Midbrain (tissue), 1 donor: ENCODE measurements around the gene ZNF555.
"Not testable (repeated sequence)": the region's sequence is repeated elsewhere in the genome, so short reads cannot be mapped to it uniquely, and the experiment has no call there.

ENCODE experiments used
- DNase-seq: peaks from one replicate; lab custom pipeline; 2025; lab: John Stamatoyannopoulos, UW

ZNF555 gene

DNA sequence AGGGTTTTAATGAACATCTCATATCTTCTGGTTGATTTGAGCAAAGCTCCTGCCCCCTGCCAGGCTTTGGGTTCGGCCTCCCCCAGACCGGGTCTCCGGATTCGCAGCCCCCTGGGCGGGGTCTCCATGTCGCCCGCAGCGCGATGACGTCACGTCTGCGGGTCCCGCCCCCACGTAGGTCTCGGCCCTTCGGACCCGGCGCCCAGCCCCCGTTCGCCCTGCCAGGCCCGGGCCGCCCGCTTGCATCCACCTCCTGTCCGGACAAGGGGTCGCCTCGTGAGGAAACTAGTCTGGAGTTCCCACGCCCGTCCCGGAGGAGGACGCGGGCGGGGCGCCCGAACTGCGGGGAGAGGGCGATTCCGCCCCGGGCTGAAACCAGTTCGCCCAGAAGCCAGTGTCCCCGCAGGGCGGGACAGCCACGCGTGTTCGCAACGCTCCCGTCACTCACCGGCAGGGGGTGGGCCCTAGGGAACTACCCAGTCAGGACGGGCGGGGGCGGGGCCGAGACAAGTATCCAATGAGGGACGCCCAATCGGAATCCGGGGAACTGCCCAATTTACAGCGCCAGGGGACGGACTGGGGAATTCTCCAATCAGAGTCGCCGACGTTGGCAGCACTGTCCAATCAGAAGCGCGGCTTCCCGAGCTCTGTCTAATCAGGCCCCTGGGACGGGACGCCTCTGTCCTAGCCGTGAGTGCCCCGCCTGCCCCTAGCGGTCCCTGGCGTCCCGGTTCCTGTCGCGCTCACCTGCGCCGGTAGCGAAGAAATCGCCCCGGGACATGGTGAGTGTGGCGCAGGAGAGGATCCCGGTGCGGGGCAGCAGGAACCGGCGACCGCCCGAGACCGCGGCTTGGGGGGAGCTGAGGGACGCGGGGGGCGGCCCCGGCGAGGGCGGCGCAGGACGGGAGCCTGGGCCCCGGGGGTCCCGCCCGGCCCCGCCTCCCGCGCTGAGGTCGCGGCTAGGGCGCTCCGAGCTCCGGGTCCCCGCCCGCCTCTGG, at the start of gene ZNF555:
Gene ZNF555 (plus strand): TSS at position 682 of the 998 bp plus-strand sequence. CDS start 98 bp downstream, at position 780.
- peak; percentile 100 for DNase-seq

DNA sequence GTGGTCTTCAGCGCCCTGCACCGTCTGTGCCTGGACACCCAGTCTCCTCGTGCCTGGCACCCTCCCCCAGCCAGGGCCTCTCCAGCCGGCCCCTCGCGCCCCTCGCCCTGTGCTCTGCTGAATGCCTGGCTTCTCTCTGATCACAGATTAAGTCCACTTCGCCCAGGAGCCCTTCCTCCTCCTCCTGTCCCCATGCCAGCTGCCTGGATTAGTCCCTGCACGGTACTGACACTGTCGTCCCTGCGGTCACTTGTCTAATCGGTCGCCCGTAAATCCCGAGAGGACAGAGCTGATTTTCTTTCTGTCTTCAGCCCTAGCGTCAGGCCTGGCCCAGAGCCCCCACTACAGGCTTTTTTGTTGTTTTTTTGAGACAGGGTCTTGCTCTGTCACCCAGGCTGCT, 49.4 kb upstream of the ZNF555 start:
- DNase-seq: no peak

GRCh38 chr19:2792666-2793065, 48.6 kb upstream of the ZNF555 start:
- not testable (repeated sequence) for DNase-seq

DNA sequence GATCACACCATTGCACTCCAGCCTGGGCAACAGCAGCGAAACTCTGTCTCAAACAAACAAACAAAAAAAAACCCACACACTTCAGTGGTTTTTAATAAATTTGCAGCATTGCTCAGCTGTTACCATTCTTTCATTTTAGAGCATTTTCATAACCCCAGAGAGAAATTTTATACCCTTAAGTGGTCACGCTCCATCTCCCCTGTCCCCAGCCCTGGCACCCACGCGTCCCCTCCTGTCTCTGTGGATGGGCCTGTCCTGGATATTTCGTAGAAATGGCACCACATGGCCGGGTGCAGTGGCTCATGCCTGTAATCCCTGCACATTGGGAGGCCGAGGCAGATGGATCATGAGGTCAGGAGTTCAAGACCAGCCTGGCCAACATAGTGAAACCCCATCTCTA, 48.1 kb upstream of the ZNF555 start:
- no peak for DNase-seq

- DNase-seq: no peak
Measured at GRCh38 chr19:2793577-2793976, 47.7 kb upstream of the ZNF555 start.

- DNase-seq: no peak
Measured at GRCh38 chr19:2795827-2796658, 45.2 kb upstream of the ZNF555 start.

GRCh38 chr19:2796659-2797266, 44.5 kb upstream of the ZNF555 start:
- DNase-seq: no peak

GRCh38 chr19:2797280-2797679, 44.0 kb upstream of the ZNF555 start:
- no peak for DNase-seq

DNA sequence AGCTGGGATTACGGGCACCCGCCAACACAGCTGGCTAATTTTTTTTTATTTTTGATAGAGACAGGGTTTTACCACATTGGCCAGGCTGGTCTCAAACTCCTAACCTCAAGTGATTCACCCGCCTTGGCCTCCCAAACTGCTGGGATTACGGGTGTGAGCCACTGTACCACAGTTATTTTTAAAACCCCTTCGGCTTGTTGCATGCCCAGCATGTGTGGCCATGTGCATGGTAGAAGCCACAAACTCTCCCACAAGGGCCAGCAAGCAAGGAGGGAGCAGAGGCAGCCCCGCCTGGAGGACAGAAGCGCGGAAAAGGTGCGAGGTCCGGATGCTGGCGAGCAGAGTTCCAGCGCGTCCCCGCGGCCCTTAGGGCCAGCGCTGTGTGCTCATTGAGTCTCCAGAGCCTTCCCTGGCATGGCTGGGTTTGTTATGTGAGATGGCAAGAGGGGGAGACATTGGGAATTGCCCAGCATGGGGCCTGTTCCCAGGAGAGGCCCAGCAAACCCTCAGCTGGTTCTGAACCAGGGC, 43.1 kb upstream of the ZNF555 start:
- DNase-seq: no peak

- DNase-seq: no peak
Measured at GRCh38 chr19:2798733-2799132, 42.5 kb upstream of the ZNF555 start.

GRCh38 chr19:2799273-2800020, 41.8 kb upstream of the ZNF555 start:
- no peak for DNase-seq

DNA sequence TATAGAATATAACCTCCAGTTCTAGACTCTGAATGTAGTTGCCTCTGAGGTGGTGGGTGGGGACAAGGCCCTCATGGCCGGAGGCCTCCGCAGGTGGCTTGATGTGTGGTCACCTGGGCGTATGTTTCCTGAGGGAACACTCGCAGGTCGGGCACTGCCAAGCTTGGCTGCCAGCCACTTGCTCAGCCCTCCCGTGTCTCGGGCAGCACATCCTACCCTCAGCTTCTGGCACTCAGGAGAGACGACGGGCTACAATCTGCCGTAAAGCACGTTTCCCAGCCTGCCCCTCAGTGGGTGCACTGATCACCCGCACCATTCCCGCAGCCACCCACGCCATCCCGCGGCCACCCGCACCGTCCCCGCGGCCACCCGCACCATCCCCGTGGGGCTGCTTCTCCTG, 40.8 kb upstream of the ZNF555 start:
- DNase-seq: no peak

DNA sequence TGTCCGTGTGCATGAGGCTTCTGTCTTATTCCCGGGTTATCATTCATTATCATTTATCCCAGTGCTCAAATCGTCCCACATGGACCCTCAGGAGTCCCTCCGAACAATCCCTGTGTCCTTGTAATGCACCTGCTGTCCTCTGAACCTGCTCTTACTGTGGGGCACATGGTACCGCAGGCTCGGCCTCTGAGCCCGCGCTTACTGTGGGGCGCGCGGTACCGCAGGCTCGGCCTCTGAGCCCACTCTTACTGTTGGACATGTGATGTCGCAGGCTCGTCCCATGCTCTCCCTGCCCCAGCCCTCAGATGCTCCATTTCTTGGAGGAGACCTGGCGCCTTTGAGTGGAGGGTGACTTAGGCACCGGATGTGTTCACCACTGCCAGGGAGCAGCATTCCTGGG, 38.4 kb upstream of the ZNF555 start:
- no peak for DNase-seq

DNA sequence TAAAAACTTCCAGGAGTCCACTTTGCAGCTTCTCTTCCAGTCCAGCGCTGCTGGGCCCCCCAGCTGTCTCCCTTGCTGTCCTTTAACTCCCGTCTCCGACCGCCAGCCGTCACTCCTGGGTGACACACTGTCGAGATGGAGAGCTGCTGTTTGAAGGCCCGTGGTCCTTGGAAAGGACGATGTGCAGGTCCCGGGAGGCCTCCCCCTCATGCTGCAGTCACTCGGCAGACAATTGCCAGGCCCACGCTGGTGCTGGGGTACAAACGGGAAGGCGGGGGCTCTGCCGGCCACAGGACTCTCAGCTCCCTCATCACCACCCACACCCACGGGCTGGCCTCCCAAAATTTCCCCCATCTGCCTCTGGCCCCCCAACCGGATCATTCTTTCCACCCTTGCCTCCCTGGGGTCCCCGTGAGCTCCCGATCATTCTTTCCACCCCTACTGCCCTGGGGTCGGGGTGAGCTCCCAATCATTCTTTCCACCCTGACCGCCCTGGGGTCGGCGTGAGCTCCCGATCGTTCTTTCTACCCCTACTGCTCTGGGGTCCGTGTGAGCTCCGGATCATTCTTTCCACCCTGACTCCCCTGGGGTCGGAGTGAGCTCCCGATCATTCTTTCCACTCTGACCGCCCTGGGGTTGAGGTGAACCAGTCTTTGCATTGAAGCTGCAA, 37.7 kb upstream of the ZNF555 start:
- DNase-seq: no peak

DNA sequence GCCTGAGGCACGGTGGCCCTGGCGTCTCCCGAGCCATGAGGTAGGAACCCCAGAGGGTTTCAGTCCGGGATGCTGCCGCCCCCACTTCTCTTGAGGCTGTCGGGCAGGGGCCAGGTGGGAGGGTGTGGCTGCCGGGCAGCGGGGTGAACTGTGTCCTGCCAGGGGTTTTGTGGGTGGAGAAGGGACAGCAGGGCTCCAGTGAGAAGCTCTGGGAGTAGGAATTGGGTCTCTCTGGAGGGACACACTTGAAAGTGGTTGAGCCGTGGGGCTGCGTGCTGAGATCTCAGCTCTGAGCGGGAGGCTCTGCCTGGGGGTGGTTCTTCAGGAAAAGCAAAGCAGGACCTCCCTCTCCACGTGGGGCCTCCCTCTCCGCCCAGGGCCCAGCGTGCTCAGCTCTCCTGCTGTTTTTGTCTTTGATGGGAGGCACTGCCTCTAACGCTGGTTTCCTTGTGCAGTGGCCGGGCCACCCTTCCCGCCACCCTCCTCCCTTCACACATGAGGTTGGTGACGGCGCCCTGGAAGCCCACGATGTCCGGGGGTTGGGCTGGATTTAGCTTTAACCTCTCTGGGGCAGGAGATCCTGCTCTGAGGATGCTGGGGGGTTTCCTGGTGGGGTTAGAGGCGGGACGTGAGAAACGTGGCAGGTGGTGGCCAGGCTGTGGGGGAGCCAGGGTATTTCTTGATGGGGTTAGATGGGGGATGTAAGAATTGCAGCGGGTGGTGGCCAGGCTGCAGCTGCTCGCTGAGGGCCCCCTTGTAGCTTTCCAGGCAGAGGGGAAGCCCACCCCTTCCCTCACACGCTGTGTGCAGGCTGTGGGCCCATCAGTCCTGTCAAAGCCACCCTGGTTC, 36.9 kb upstream of the ZNF555 start:
- no peak for DNase-seq

DNA sequence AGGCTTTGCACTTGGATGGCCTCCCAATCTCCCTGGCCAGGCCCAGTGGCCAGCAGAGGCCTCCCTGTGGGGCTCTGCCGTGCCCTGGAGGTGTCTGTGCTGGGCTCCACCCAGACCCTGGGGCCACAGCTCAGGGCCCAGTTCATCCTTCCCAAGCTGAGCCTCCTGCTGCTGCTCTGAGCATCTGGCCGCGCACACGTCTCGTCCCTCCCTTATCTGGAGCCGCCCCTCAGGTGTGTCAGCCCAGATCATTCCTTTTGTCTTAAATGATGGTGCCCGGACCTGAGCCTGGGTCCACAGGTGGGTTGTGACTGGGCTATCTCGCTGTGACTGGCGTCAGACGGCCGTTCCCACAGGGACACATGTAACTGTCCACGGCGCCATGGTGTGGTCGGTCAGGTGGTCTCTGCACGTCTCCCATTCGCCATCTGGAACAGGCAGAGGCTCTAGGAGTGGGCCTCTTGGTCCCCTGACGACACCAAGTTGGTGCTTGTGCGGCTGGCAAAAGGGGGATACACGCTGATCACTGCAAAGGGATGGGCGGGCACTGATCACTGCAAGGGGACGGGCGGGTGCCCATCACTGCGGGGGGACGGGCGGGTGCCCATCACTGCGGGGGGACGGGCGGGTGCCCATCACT, 35.9 kb upstream of the ZNF555 start:
- DNase-seq: no peak

GRCh38 chr19:2805991-2806649, 35.2 kb upstream of the ZNF555 start:
- DNase-seq: no peak

- no peak for DNase-seq
Measured at GRCh38 chr19:2806736-2807378, 34.4 kb upstream of the ZNF555 start.
